ENCODE measurements around the gene MSN. TPM values are rescaled to one million over a fixed set of nuclear protein-coding genes. Genes with fewer than 3 reads are reported as not detected.

The MSN gene
- total RNA-seq, 2 experiments from 2014 or later: 268 to 273 TPM

DNA sequence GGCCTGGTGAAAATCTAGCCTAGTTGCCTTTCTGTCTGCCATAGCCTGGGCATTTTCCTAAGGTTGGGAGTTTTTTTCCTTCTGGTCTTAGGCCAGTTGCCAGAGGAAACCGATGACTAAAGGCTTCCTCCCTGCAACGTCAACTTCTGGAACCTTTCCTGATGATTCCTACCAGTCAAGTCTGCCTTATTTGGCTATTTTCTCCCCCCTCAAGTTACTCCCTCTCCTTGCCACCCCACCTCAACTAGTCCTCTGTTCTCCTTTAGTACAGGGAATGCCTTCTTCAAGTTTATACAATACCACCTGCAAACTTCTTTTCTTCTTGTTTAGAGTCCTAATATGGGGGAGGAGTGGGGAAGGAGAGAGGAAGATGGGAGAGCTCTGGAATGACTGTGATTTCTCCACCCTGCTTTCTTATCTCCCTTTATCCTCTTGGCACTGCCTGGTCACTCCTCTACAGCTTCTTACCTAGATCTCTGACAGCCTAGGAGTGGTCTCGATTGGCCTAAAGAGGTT, 10.6 kb downstream of the MSN start:
- Histone ChIP-seq H3K36me3 (ENCODE audit: insufficient read depth, low read length) (peaks cover 26% of the 10 kb centered on the region), H3K27me3 (ENCODE audit: control insufficient read depth in 1 of 2, insufficient read depth in 2 of 2, low read length in 2 of 2) (no peaks in the 10 kb centered on the region), H3K9me3 (ENCODE audit: control insufficient read depth in 1 of 2, insufficient read depth in 1 of 2, low read length in 2 of 2) (no peaks in the 10 kb centered on the region), H3K4me3 (ENCODE audit: low read length) (peak overlapping the region; percentile 5), H3K27ac (ENCODE audit: low read depth in 1 of 2, low read length in 2 of 2) (peak overlapping the region; percentile 13 to 36), H3K4me1 (ENCODE audit: insufficient read depth, low read length) (peaks cover 90% of the 10 kb centered on the region)
- DNase-seq (no peak), ATAC-seq (ENCODE audit: poor library complexity) (no peak)
- peaks cover 80% of the 10 kb centered on the region for H3K36me3 Mint-ChIP-seq (ENCODE audit: low read depth)
- H3K27me3 Mint-ChIP-seq: no peaks in the 10 kb centered on the region
- H3K27ac Mint-ChIP-seq: peak overlapping the region; percentile 94
- peaks cover 95% of the 10 kb centered on the region for H3K4me1 Mint-ChIP-seq (ENCODE audit: low read depth)
- TF ChIP-seq, protein P1, sequence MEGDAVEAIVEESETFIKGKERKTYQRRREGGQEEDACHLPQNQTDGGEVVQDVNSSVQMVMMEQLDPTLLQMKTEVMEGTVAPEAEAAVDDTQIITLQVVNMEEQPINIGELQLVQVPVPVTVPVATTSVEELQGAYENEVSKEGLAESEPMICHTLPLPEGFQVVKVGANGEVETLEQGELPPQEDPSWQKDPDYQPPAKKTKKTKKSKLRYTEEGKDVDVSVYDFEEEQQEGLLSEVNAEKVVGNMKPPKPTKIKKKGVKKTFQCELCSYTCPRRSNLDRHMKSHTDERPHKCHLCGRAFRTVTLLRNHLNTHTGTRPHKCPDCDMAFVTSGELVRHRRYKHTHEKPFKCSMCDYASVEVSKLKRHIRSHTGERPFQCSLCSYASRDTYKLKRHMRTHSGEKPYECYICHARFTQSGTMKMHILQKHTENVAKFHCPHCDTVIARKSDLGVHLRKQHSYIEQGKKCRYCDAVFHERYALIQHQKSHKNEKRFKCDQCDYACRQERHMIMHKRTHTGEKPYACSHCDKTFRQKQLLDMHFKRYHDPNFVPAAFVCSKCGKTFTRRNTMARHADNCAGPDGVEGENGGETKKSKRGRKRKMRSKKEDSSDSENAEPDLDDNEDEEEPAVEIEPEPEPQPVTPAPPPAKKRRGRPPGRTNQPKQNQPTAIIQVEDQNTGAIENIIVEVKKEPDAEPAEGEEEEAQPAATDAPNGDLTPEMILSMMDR (IDR thresholded peaks at IDR 0.05): no peak
- ChIA-PET POLR2A (interaction anchor here (1.0 kb wide), 1 partner anchor 23 kb away, joined by 4 read pairs; no protein-coding TSS in a partner anchor), CTCF (no interaction called here)
- H3K4me3 Mint-ChIP-seq: peak overlapping the region; percentile 63
- intact Hi-C loops (cut with DNase I, micrococcal nuclease): no loop called here
- H3K9me3 Mint-ChIP-seq: no peaks in the 10 kb centered on the region

DNA sequence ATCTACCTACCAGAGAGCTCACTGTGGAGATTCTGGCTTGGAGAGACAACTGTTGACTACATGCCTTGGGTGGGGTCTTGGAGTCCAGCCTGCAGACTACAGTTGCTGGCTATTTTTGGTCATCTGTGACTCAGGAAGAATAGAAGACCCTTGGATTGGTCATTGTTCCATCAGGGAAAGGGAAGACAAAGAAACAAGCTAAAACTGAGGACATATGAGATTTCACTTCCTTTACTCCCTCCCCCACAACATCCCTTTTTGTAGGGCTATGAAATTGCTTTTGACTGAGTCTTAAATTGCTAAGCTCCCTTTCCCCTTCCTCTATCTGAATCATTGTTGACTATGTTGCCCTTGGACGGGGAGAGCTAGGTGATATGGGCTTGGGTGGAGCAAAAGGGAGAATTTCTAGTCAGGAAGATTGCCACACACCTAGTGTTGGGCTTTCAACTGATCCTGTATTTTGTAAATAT, 11.7 kb downstream of the MSN start:
- Mint-ChIP-seq H3K27ac (peak overlapping the region; percentile 94), H3K4me3 (peak overlapping the region; percentile 79), H3K4me1 (ENCODE audit: low read depth) (peaks cover 91% of the 10 kb centered on the region), H3K9me3 (no peaks in the 10 kb centered on the region), H3K36me3 (ENCODE audit: low read depth) (peaks cover 79% of the 10 kb centered on the region), H3K27me3 (no peaks in the 10 kb centered on the region)
- ATAC-seq (ENCODE audit: poor library complexity) (no peak), DNase-seq (peak in 1 of 14 experiments; percentile 37)
- Histone ChIP-seq H3K36me3 (ENCODE audit: insufficient read depth, low read length) (peaks cover 25% of the 10 kb centered on the region), H3K27ac (ENCODE audit: low read depth in 1 of 2, low read length in 2 of 2) (peak overlapping the region; percentile 13 to 22), H3K9me3 (ENCODE audit: control insufficient read depth in 1 of 2, insufficient read depth in 1 of 2, low read length in 2 of 2) (no peaks in the 10 kb centered on the region), H3K4me3 (ENCODE audit: low read length) (peak overlapping the region; percentile 12), H3K27me3 (ENCODE audit: control insufficient read depth in 1 of 2, insufficient read depth in 2 of 2, low read length in 2 of 2) (no peaks in the 10 kb centered on the region), H3K4me1 (ENCODE audit: insufficient read depth, low read length) (peaks cover 85% of the 10 kb centered on the region)
- TF ChIP-seq, protein P1 (IDR thresholded peaks at IDR 0.05): no peak
- CTCF ChIA-PET: no interaction called here
- intact Hi-C loops (cut with DNase I, micrococcal nuclease): no loop called here
- POLR2A ChIA-PET: interaction anchor here (0.9 to 1.2 kb wide), 3 partner anchors 19 to 27 kb away, joined by 4 read pairs; no protein-coding TSS in a partner anchor

DNA sequence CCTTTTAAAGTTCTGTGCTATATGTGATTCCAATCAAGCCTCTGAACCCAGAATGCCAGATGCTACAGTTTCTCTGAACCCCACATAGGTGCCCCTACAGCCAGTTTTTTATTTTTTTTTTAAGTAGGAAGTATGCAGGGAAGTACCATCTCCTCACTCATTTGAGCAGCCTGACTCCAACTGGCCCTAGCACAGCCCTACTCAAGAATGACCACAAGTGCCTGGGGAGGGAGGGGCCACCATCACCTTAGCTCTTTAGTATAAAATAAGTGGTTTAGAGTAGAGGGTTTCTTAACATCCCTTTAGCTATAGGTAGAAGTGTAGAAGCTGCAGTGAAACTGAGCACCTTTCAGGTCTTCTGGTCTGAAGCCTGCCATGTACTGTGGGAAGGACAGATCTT, 14.4 kb downstream of the MSN start:
- ChIA-PET POLR2A (no interaction called here), CTCF (no interaction called here)
- peaks cover 90% of the 10 kb centered on the region for H3K4me1 ChIP-seq (ENCODE audit: insufficient read depth, low read length)
- Mint-ChIP-seq H3K4me3 (peak overlapping the region; percentile 54), H3K9me3 (no peaks in the 10 kb centered on the region), H3K27ac (peak overlapping the region; percentile 94), H3K27me3 (no peaks in the 10 kb centered on the region), H3K36me3 (ENCODE audit: low read depth) (peaks cover 79% of the 10 kb centered on the region), H3K4me1 (ENCODE audit: low read depth) (peaks cover 86% of the 10 kb centered on the region)
- peaks cover 24% of the 10 kb centered on the region for H3K36me3 ChIP-seq (ENCODE audit: insufficient read depth, low read length)
- H3K9me3 ChIP-seq (ENCODE audit: control insufficient read depth in 1 of 2, insufficient read depth in 1 of 2, low read length in 2 of 2): no peaks in the 10 kb centered on the region
- H3K4me3 ChIP-seq (ENCODE audit: low read length): no peak overlapping the region
- H3K27me3 ChIP-seq (ENCODE audit: control insufficient read depth in 1 of 2, insufficient read depth in 2 of 2, low read length in 2 of 2): no peaks in the 10 kb centered on the region
- DNase-seq: no peak
- TF ChIP-seq, protein P1 (IDR thresholded peaks at IDR 0.05): no peak
- ATAC-seq (ENCODE audit: poor library complexity): no peak
- intact Hi-C loops (cut with DNase I, micrococcal nuclease): no loop called here
- H3K27ac ChIP-seq (ENCODE audit: low read depth in 1 of 2, low read length in 2 of 2): peak overlapping the region in 1 of 2 donors; percentile 4

All from CD4-positive, alpha-beta T cell (primary cell).